GM23338 (cell line): Measurements from ENCODE around the gene MDM2. TPM values are rescaled to one million over a fixed set of nuclear protein-coding genes. Genes with fewer than 3 reads are reported as not detected.

Experiments used
- EZH2phosphoT487 ChIP-seq: fragments of 200-600 bp; sonication (generic); IDR thresholded peaks from one replicate; pipeline ENCODE4 v1.8.1; 2018; ENCODE audit warnings: antibody characterized with exemption; ENCODE audit not compliant: unreplicated experiment
- POLR2AphosphoS5 ChIP-seq: IDR thresholded peaks from 2 replicates; pipeline ENCODE4 v1.6.1; 2016; ENCODE audit warnings: antibody characterized with exemption, low read depth
- ZNF331 ChIP-seq: fragments of 250-450 bp; sonication (Bioruptor Pico); IDR thresholded peaks from 2 replicates; pipeline ENCODE4 v1.5.0; 2020; ENCODE audit warnings: low read depth, mild to moderate bottlenecking, moderate library complexity
- polyA plus RNA-seq: library from polyadenylated mRNA; unstranded; fragments of >200 nt; fragmentation: Nextera tagmentation; extraction: Ambion mirVana; gene quantifications from 2 replicates; pipeline ENCODE4 v1.2.1, GENCODE V29; 2016
- total RNA-seq: library from RNA; depleted of rRNA; stranded (reverse); fragments of >200 nt; shearing (Covaris generic); gene quantifications from 2 replicates; pipeline ENCODE4 v1.2.3, GENCODE V29; 2014
- TF ChIP-seq, protein P1 (sequence below): IDR thresholded peaks from one replicate; pipeline ENCODE4 v1.6.1; 2018; ENCODE audit warnings: antibody characterized with exemption; ENCODE audit not compliant: unreplicated experiment
- TF ChIP-seq, protein P2 (sequence below): fragments of 250-450 bp; sonication (Bioruptor Pico); IDR thresholded peaks from 2 replicates; pipeline ENCODE4 v1.5.0; 2020; ENCODE audit warnings: mild to moderate bottlenecking, moderate library complexity

MDM2 gene
- total and polyA plus RNA-seq, 2 experiments from 2014 or later: 105 to 136 TPM

DNA sequence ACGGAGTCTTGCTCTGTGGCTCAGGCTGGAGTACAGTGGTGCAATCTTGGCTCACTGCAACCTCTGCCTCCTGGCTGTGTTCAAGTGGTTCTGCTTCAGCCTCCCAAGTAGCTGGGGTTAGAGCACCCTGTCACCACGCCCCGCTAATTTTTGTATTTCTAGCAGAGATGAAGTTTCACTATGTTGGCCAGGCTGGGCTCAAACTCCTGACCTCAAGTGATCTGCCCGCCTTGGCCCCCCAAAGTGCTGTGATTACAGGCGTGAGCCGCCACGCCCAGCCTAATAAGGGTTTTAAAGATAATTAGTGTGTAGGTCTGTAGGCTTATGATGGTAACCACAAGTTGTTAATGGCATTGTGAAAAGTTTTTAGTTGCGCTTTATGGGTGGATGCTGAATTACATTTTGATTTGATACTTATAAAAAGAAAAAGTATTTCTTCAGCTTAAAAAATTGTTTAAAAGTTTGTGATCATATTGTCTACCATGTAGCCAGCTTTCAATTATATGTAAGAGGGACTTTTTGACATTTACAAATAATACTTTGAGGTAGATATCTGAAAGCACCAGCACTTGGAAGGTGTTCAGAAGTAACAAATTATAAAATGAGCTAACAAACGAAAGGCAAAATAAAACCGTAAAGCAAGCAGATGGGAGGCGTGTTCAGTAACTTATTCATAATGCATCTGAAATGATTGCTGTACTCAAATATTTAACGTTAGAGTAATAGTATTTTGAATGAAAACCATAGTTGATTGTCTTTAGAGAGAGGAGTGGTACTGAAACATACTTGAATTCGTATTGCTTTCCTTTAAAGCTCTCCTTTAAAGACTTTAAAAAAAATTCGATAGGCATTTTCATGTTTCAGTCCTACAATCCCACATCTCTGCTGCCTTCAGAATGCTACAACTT, 37.1 kb downstream of the MDM2 start (continued):
- TF ChIP-seq, protein P1, sequence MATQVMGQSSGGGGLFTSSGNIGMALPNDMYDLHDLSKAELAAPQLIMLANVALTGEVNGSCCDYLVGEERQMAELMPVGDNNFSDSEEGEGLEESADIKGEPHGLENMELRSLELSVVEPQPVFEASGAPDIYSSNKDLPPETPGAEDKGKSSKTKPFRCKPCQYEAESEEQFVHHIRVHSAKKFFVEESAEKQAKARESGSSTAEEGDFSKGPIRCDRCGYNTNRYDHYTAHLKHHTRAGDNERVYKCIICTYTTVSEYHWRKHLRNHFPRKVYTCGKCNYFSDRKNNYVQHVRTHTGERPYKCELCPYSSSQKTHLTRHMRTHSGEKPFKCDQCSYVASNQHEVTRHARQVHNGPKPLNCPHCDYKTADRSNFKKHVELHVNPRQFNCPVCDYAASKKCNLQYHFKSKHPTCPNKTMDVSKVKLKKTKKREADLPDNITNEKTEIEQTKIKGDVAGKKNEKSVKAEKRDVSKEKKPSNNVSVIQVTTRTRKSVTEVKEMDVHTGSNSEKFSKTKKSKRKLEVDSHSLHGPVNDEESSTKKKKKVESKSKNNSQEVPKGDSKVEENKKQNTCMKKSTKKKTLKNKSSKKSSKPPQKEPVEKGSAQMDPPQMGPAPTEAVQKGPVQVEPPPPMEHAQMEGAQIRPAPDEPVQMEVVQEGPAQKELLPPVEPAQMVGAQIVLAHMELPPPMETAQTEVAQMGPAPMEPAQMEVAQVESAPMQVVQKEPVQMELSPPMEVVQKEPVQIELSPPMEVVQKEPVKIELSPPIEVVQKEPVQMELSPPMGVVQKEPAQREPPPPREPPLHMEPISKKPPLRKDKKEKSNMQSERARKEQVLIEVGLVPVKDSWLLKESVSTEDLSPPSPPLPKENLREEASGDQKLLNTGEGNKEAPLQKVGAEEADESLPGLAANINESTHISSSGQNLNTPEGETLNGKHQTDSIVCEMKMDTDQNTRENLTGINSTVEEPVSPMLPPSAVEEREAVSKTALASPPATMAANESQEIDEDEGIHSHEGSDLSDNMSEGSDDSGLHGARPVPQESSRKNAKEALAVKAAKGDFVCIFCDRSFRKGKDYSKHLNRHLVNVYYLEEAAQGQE: no peak
- no peak for TF ChIP-seq ZNF331 (CRISPR knock-in tag)
- TF ChIP-seq, protein P2, sequence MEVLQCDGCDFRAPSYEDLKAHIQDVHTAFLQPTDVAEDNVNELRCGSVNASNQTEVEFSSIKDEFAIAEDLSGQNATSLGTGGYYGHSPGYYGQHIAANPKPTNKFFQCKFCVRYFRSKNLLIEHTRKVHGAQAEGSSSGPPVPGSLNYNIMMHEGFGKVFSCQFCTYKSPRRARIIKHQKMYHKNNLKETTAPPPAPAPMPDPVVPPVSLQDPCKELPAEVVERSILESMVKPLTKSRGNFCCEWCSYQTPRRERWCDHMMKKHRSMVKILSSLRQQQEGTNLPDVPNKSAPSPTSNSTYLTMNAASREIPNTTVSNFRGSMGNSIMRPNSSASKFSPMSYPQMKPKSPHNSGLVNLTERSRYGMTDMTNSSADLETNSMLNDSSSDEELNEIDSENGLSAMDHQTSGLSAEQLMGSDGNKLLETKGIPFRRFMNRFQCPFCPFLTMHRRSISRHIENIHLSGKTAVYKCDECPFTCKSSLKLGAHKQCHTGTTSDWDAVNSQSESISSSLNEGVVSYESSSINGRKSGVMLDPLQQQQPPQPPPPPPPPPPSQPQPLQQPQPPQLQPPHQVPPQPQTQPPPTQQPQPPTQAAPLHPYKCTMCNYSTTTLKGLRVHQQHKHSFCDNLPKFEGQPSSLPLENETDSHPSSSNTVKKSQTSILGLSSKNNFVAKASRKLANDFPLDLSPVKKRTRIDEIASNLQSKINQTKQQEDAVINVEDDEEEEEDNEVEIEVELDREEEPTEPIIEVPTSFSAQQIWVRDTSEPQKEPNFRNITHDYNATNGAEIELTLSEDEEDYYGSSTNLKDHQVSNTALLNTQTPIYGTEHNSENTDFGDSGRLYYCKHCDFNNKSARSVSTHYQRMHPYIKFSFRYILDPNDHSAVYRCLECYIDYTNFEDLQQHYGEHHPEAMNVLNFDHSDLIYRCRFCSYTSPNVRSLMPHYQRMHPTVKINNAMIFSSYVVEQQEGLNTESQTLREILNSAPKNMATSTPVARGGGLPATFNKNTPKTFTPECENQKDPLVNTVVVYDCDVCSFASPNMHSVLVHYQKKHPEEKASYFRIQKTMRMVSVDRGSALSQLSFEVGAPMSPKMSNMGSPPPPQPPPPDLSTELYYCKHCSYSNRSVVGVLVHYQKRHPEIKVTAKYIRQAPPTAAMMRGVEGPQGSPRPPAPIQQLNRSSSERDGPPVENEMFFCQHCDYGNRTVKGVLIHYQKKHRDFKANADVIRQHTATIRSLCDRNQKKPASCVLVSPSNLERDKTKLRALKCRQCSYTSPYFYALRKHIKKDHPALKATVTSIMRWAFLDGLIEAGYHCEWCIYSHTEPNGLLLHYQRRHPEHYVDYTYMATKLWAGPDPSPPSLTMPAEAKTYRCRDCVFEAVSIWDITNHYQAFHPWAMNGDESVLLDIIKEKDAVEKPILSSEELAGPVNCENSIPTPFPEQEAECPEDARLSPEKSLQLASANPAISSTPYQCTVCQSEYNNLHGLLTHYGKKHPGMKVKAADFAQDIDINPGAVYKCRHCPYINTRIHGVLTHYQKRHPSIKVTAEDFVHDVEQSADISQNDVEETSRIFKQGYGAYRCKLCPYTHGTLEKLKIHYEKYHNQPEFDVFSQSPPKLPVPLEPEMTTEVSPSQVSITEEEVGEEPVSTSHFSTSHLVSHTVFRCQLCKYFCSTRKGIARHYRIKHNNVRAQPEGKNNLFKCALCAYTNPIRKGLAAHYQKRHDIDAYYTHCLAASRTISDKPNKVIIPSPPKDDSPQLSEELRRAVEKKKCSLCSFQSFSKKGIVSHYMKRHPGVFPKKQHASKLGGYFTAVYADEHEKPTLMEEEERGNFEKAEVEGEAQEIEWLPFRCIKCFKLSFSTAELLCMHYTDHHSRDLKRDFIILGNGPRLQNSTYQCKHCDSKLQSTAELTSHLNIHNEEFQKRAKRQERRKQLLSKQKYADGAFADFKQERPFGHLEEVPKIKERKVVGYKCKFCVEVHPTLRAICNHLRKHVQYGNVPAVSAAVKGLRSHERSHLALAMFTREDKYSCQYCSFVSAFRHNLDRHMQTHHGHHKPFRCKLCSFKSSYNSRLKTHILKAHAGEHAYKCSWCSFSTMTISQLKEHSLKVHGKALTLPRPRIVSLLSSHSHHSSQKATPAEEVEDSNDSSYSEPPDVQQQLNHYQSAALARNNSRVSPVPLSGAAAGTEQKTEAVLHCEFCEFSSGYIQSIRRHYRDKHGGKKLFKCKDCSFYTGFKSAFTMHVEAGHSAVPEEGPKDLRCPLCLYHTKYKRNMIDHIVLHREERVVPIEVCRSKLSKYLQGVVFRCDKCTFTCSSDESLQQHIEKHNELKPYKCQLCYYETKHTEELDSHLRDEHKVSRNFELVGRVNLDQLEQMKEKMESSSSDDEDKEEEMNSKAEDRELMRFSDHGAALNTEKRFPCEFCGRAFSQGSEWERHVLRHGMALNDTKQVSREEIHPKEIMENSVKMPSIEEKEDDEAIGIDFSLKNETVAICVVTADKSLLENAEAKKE (CRISPR knock-in tag): no peak
- TF ChIP-seq EZH2phosphoT487: no peak
- no peak for TF ChIP-seq POLR2AphosphoS5
